ENCODE results near the gene PCDHB7.
"Not testable (repeated sequence)": the region's sequence is repeated elsewhere in the genome, so short reads cannot be mapped to it uniquely, and the experiment has no call there.

PCDHB7 gene

GRCh38 chr5:141150224-141150992 lies 22.0 kb upstream of the PCDHB7 start:
- H3K9me2 ChIP-seq (replicated peaks; ENCODE audit: insufficient read depth, low read length), result no peaks in the 10 kb centered on the region
- H3K27me3 ChIP-seq (ENCODE audit: low read length), result no peaks in the 10 kb centered on the region

GRCh38 chr5:141150993-141151325 lies 21.5 kb upstream of the PCDHB7 start:
- Histone ChIP-seq H3K9me2 (replicated peaks; ENCODE audit: insufficient read depth, low read length) (no peaks in the 10 kb centered on the region), H3K27me3 (ENCODE audit: low read length) (no peaks in the 10 kb centered on the region), H4K20me1 (ENCODE audit: low read depth, low read length) (no peaks in the 10 kb centered on the region), H3F3A (ENCODE audit: insufficient read depth) (no peaks in the 10 kb centered on the region), H3K36me3 (ENCODE audit: low read length) (no peaks in the 10 kb centered on the region), H3K4me2 (ENCODE audit: low read depth, low read length, poor library complexity, severe bottlenecking) (no peak overlapping the region), H3K27ac (ENCODE audit: low read depth, low read length) (no peak overlapping the region), H2AFZ (ENCODE audit: low read depth, low read length, severe bottlenecking) (no peak overlapping the region), H3K9me3 (ENCODE audit: insufficient read depth, low read length) (no peaks in the 10 kb centered on the region), H3K79me2 (ENCODE audit: insufficient read depth, low read length) (no peaks in the 10 kb centered on the region), H3K4me3 (ENCODE audit: insufficient read depth, low read length, poor library complexity, severe bottlenecking) (no peak overlapping the region), H3K9ac (ENCODE audit: low read length) (no peak overlapping the region)
- no peak for TF ChIP-seq CTCF (IDR thresholded peaks at IDR 0.05; ENCODE audit: insufficient read depth, low read length, poor library complexity, severe bottlenecking)
- no peak for TF ChIP-seq EZH2phosphoT487 (conservative IDR thresholded peaks at IDR 0.05; ENCODE audit: low read length)

More at GRCh38 chr5:141150224-141150992, 22.0 kb upstream of the PCDHB7 start:
- no peak overlapping the region for H3K9ac ChIP-seq (ENCODE audit: low read length)
- H3K4me3 ChIP-seq (ENCODE audit: insufficient read depth, low read length, poor library complexity, severe bottlenecking), result no peak overlapping the region
- no peak overlapping the region for H3K4me2 ChIP-seq (ENCODE audit: low read depth, low read length, poor library complexity, severe bottlenecking)
- no peaks in the 10 kb centered on the region for H3K36me3 ChIP-seq (ENCODE audit: low read length)
- no peak overlapping the region for H3K27ac ChIP-seq (ENCODE audit: low read depth, low read length)
- no peaks in the 10 kb centered on the region for H3F3A ChIP-seq (ENCODE audit: insufficient read depth)
- no peaks in the 10 kb centered on the region for H4K20me1 ChIP-seq (ENCODE audit: low read depth, low read length)
- no peak overlapping the region for H2AFZ ChIP-seq (ENCODE audit: low read depth, low read length, severe bottlenecking)
- no peaks in the 10 kb centered on the region for H3K9me3 ChIP-seq (ENCODE audit: insufficient read depth, low read length)
- TF ChIP-seq CTCF (IDR thresholded peaks at IDR 0.05; ENCODE audit: insufficient read depth, low read length, poor library complexity, severe bottlenecking) (no peak), EZH2phosphoT487 (conservative IDR thresholded peaks at IDR 0.05; ENCODE audit: low read length) (no peak)
- no peaks in the 10 kb centered on the region for H3K79me2 ChIP-seq (ENCODE audit: insufficient read depth, low read length)

- not testable (repeated sequence) for H3K9me3 ChIP-seq (ENCODE audit: insufficient read depth, low read length); H3K9me2 ChIP-seq (replicated peaks; ENCODE audit: insufficient read depth, low read length); H2AFZ ChIP-seq (ENCODE audit: low read depth, low read length, severe bottlenecking); H3K4me2 ChIP-seq (ENCODE audit: low read depth, low read length, poor library complexity, severe bottlenecking); H3K4me3 ChIP-seq (ENCODE audit: insufficient read depth, low read length, poor library complexity, severe bottlenecking); H4K20me1 ChIP-seq (ENCODE audit: low read depth, low read length); H3K79me2 ChIP-seq (ENCODE audit: insufficient read depth, low read length); H3K36me3 ChIP-seq (ENCODE audit: low read length); H3K9ac ChIP-seq (ENCODE audit: low read length); H3F3A ChIP-seq (ENCODE audit: insufficient read depth); H3K27me3 ChIP-seq (ENCODE audit: low read length); H3K27ac ChIP-seq (ENCODE audit: low read depth, low read length)
Observed at GRCh38 chr5:141151632-141152031, 20.8 kb upstream of the PCDHB7 start.

- not testable (repeated sequence) for H3F3A ChIP-seq (ENCODE audit: insufficient read depth); H4K20me1 ChIP-seq (ENCODE audit: low read depth, low read length)
Observed at GRCh38 chr5:141152096-141152495, 20.3 kb upstream of the PCDHB7 start.

More at GRCh38 chr5:141152096-141152495, 20.3 kb upstream of the PCDHB7 start:
- H3K9ac ChIP-seq (ENCODE audit: low read length); H3K9me3 ChIP-seq (ENCODE audit: insufficient read depth, low read length); H3K4me2 ChIP-seq (ENCODE audit: low read depth, low read length, poor library complexity, severe bottlenecking); H3K9me2 ChIP-seq (replicated peaks; ENCODE audit: insufficient read depth, low read length); H3K27me3 ChIP-seq (ENCODE audit: low read length); H3K4me3 ChIP-seq (ENCODE audit: insufficient read depth, low read length, poor library complexity, severe bottlenecking); H2AFZ ChIP-seq (ENCODE audit: low read depth, low read length, severe bottlenecking); H3K27ac ChIP-seq (ENCODE audit: low read depth, low read length); H3K79me2 ChIP-seq (ENCODE audit: insufficient read depth, low read length); H3K36me3 ChIP-seq (ENCODE audit: low read length): not testable (repeated sequence)
